K562 (cell line): ENCODE data around the gene LTBP1. TPM values are rescaled to one million over a fixed set of nuclear protein-coding genes. Genes with fewer than 3 reads are reported as not detected.

Experiments used
- ATAC-seq: fragments of 200-7000 bp; cut with Tn5 transposase; 3 replicates; pipeline ENCODE4 v1.9.1; 2020; ENCODE audit warnings: moderate library complexity
- BruUV-seq: library from RNA; stranded (reverse); fragments of 400-500 nt; replicated peaks from 2 replicates; lab custom pipeline; 2021; lab: Mats Ljungman, UMichigan
- CTCF ChIA-PET: fragments of 300-600 bp; formaldehyde crosslinking; extraction: SDS; loops from one replicate; lab custom pipeline; 2021; ENCODE audit warnings: low intra/inter-chr PET ratio; lab: Yijun Ruan, JAX
- POLR2A ChIA-PET: fragments of 300-600, 350-650 bp; sonication (Branson Sonifier 250); formaldehyde crosslinking; extraction: SDS; loops from one replicate; lab custom pipeline; 2021; ENCODE audit warnings: antibody characterized with exemption, inconsistent platforms; lab: Yijun Ruan, JAX
- DNase-seq, 4 experiments: peaks; one replicate each; pipeline versions ENCODE4 v3.0.0 to v3.0.0-alpha.2; 2011 to 2018; ENCODE audit warnings: low spot score in 3 of 4, mixed read lengths in 3 of 4; ENCODE audit errors: extremely low read depth in 1 of 4
- FAIRE-seq: peaks from 2 replicates; lab custom pipeline; 2011; peaks lifted over from hg19 to GRCh38; lab: Jason Lieb, UNC
- H2AFZ ChIP-seq: 2 replicates; pipeline ENCODE4 v1.6.0; 2011; ENCODE audit warnings: low read depth, low read length, control low read depth, inconsistent platforms
- H3K27ac ChIP-seq: fragments of 200-600 bp; 3 replicates; pipeline ENCODE4 v1.8.0; 2011; ENCODE audit warnings: low read depth, mild to moderate bottlenecking, control low read depth, inconsistent platforms, low read length, moderate library complexity, mixed read lengths; ENCODE audit errors: extremely low read depth
- H3K27me3 ChIP-seq, 2 experiments: fragments of 300-600 bp in 1 of 2; 2 replicates in 1 of 2; 3 replicates in 1 of 2; pipeline versions ENCODE4 v1.6.0 to v1.8.0; 2011; ENCODE audit warnings: inconsistent platforms in 2 of 2, low read length in 2 of 2, mild to moderate bottlenecking in 1 of 2, mixed read lengths in 1 of 2, moderate library complexity in 1 of 2; ENCODE audit not compliant: control insufficient read depth in 2 of 2, insufficient read depth in 2 of 2
- H3K36me3 ChIP-seq: fragments of 300-600 bp; 3 replicates; pipeline ENCODE4 v1.8.0; 2011; ENCODE audit warnings: mild to moderate bottlenecking, low read length, inconsistent platforms; ENCODE audit not compliant: control insufficient read depth, insufficient read depth
- H3K4me1 ChIP-seq, 2 experiments: fragments of 200-600 bp in 1 of 2; replicated peaks in 1 of 2; 2 replicates in 1 of 2; 3 replicates in 1 of 2; pipeline versions ENCODE4 v1.5.1 to v1.8.0; 2011; ENCODE audit warnings: inconsistent platforms in 2 of 2, low read length in 2 of 2, mild to moderate bottlenecking in 1 of 2, mixed read lengths in 1 of 2, moderate library complexity in 1 of 2; ENCODE audit not compliant: control insufficient read depth in 2 of 2, insufficient read depth in 2 of 2
- H3K4me2 ChIP-seq: 2 replicates; pipeline ENCODE4 v1.6.1; 2011; ENCODE audit warnings: low read length, control low read depth, inconsistent platforms, mixed read lengths; ENCODE audit not compliant: insufficient read depth
- H3K4me3 ChIP-seq: fragments of 200-600 bp; sonication (generic), shearing (Covaris generic); 2 replicates; pipeline ENCODE4 v1.5.1; 2016; ENCODE audit warnings: control low read depth, inconsistent platforms
- H3K79me2 ChIP-seq: fragments of 200-600 bp; 3 replicates; pipeline ENCODE4 v1.8.0; 2011; ENCODE audit warnings: low read length, inconsistent platforms; ENCODE audit not compliant: control insufficient read depth, insufficient read depth
- H3K9ac ChIP-seq, 2 experiments: 2 replicates each; pipeline versions ENCODE4 v1.6.0 to v1.6.1; 2011; ENCODE audit warnings: low read depth in 2 of 2, low read length in 2 of 2, control low read depth in 1 of 2, inconsistent platforms in 1 of 2, mild to moderate bottlenecking in 1 of 2, mixed read lengths in 1 of 2; ENCODE audit not compliant: insufficient read depth in 1 of 2
- H3K9me1 ChIP-seq: one replicate; pipeline ENCODE4 v1.6.0; 2011; ENCODE audit warnings: inconsistent platforms, mild to moderate bottlenecking, low read length, moderate library complexity; ENCODE audit not compliant: control insufficient read depth, insufficient read depth
- H3K9me3 ChIP-seq: replicated peaks from 2 replicates; pipeline ENCODE4 v1.5.1; 2011; ENCODE audit warnings: low read depth, low read length, inconsistent platforms; ENCODE audit not compliant: control insufficient read depth, insufficient read depth
- H4K20me1 ChIP-seq: replicated peaks from 2 replicates; pipeline ENCODE4 v1.6.1; 2011; ENCODE audit warnings: low read length, inconsistent platforms, mixed read lengths; ENCODE audit not compliant: control insufficient read depth, insufficient read depth
- ATF1 ChIP-seq, 2 experiments: fragments of 450-650 bp in 1 of 2; IDR thresholded peaks; 2 replicates each; pipeline ENCODE4 v1.6.1; 2016; ENCODE audit warnings: missing compliant biosample characterization in 1 of 2, missing genetic modification characterization in 1 of 2
- ETV1 ChIP-seq: fragments of 450-650 bp; conservative IDR thresholded peaks from 2 replicates; pipeline ENCODE4 v1.6.1; 2016; ENCODE audit warnings: missing genetic modification characterization, control low read depth, low read depth, missing compliant biosample characterization
- HDAC8 ChIP-seq: fragments of 450-650 bp; IDR thresholded peaks from 2 replicates; pipeline ENCODE4 v1.6.1; 2016; ENCODE audit warnings: mild to moderate bottlenecking, missing genetic modification characterization, moderate library complexity, missing compliant biosample characterization
- JUN ChIP-seq, 2 experiments: sonication (generic) in 1 of 2; formaldehyde crosslinking in 1 of 2; IDR thresholded peaks; 2 replicates each; pipeline versions ENCODE4 v1.6.1 to v1.8.0; 2012 to 2022; ENCODE audit warnings: borderline replicate concordance in 2 of 2, mild to moderate bottlenecking in 2 of 2, improper control_type of control experiment in 1 of 2, low read depth in 1 of 2, low read length in 1 of 2, missing genetic modification reagents in 1 of 2
- KLF10 ChIP-seq: fragments of 250-450 bp; sonication (Bioruptor Pico); IDR thresholded peaks from 2 replicates; pipeline ENCODE4 v1.6.1; 2021; ENCODE audit warnings: matching md5 sums
- MEIS2 ChIP-seq: fragments of 450-650 bp; IDR thresholded peaks from 2 replicates; pipeline ENCODE4 v1.6.1; 2014; ENCODE audit warnings: mild to moderate bottlenecking; ENCODE audit not compliant: partially characterized antibody
- RNF2 ChIP-seq: sonication (generic); IDR thresholded peaks from 2 replicates; pipeline ENCODE4 v1.6.1; 2016
- STAT5B ChIP-seq: fragments of 250-450 bp; sonication (Bioruptor Pico); IDR thresholded peaks from 2 replicates; pipeline ENCODE4 v1.8.0; 2021; ENCODE audit warnings: mild to moderate bottlenecking, inconsistent platforms
- THAP7 ChIP-seq: fragments of 250-450 bp; sonication (Bioruptor Pico); IDR thresholded peaks from 2 replicates; pipeline ENCODE4 v1.5.0; 2021
- ZNF175 ChIP-seq: fragments of 200-800 bp; sonication (Bioruptor generic); IDR thresholded peaks from 2 replicates; pipeline ENCODE4 v1.6.1; 2016; ENCODE audit warnings: low read depth, mild to moderate bottlenecking, missing genetic modification characterization, missing compliant biosample characterization
- ZNF311 ChIP-seq: fragments of 250-450 bp; sonication (Bioruptor Pico); IDR thresholded peaks from 2 replicates; pipeline ENCODE4 v1.4.0; 2020; ENCODE audit warnings: mild to moderate bottlenecking, moderate library complexity
- ZNF407 ChIP-seq: fragments of 450-650 bp; IDR thresholded peaks from 2 replicates; pipeline ENCODE4 v1.6.1; 2016; ENCODE audit warnings: low read depth
- WGBS: fragments of 100-300 bp; shearing (Covaris generic); methylation state at CpG from one replicate; pipeline ENCODE4 v1.1.6; 2016; ENCODE audit warnings: low coverage, mixed read lengths; ENCODE audit not compliant: insufficient coverage; ENCODE audit errors: missing lambda C conversion rate; 5-methylcytosine and 5-hydroxymethylcytosine counted together
- in situ Hi-C: fragments of 300-500 bp; cut with MboI; formaldehyde crosslinking; loops from 4 replicates; pipeline ENCODE4 v1.15.0; 2018; ENCODE audit warnings: inconsistent platforms, mixed read lengths
- intact Hi-C: fragments of 100-400 bp; cut with micrococcal nuclease; formaldehyde crosslinking; loops from 2 replicates; pipeline ENCODE4 v1.14.2; 2022
- polyA plus RNA-seq, 8 experiments: library from polyadenylated mRNA; depleted of rRNA in 4 of 8; stranded (reverse) in 5 of 8; unstranded in 3 of 8; fragments of >200 nt; fragmentation: Nextera tagmentation in 2 of 8; fragmentation: Illumina TruSeq in 1 of 8; extraction: Ambion mirVana in 2 of 8; extraction: Trizol in 1 of 8; gene quantifications; 2 replicates each; pipeline versions ENCODE4 v1.2.1 to v1.2.3, GENCODE V29; 2011 to 2014; ENCODE audit warnings: inconsistent platforms in 1 of 8, missing spikeins in 1 of 8
- total RNA-seq, 7 experiments: library from RNA; depleted of rRNA in 6 of 7; stranded (reverse); fragments of >200 nt in 6 of 7; fragmentation: Illumina TruSeq in 2 of 7; extraction: Trizol in 2 of 7; gene quantifications; 2 replicates each; pipeline versions ENCODE4 v1.2.1 to v1.2.3, GENCODE V29; 2011 to 2021; ENCODE audit warnings: low replicate concordance in 1 of 7

Gene LTBP1
- total and polyA plus RNA-seq, 9 of the 15 experiments (the other 6 are each of a cell fraction or from before 2014, with no cell fraction given): 3.6 to 16.4 (median 8.5) TPM

- Histone ChIP-seq H3K9me1 (no peaks in the 10 kb centered on the region), H3K79me2 (no peaks in the 10 kb centered on the region), H3K4me2 (peak overlapping the region; percentile 35; the same call in 1 of the 2 replicates), H3K4me1 (peaks cover 0 to 6% of the 10 kb centered on the region in 2 experiments; a peak in 2 of 5 replicates), H3K27ac (no peak overlapping the region; the same call in 2 of the 3 replicates), H3K27me3 (no peaks in the 10 kb centered on the region), H3K36me3 (no peaks in the 10 kb centered on the region), H3K9ac (no peak overlapping the region), H3K4me3 (no peak overlapping the region), H3K9me3 (no peaks in the 10 kb centered on the region), H2AFZ (no peak overlapping the region), H4K20me1 (no peaks in the 10 kb centered on the region)
- no TSS peak for BruUV-seq
- ChIA-PET POLR2A (interaction anchor here (0.6 kb wide), 1 partner anchor 242 kb away, joined by 3 read pairs; no protein-coding TSS in a partner anchor), CTCF (no interaction called here)
- DNase-seq (peak; percentile 54 to 73 (median 63)), ATAC-seq (peak; percentile 91), FAIRE-seq (peak; percentile 79)
- in situ Hi-C loops: no loop called here
- intact Hi-C loops: loop anchor here (10.0 kb wide), 1 partner anchor 321 kb away; no protein-coding TSS in a partner anchor
- WGBS: 23% methylated on average over 12 of the region's 12 CpGs
- no peak for TF ChIP-seq ZNF407
- TF ChIP-seq ZNF175 (CRISPR knock-in tag): no peak
- no peak for TF ChIP-seq THAP7 (CRISPR knock-in tag)
- peak; percentile 49 for TF ChIP-seq MEIS2
- TF ChIP-seq HDAC8 (tag): no peak
- 0 out of 2 replicates have a peak, but pooled peaks have one; percentile 10 for TF ChIP-seq ZNF311 (CRISPR knock-in tag)
- TF ChIP-seq ATF1 (CRISPR knock-in tag; IDR thresholded peaks at IDR 0.05): no peak
- TF ChIP-seq ATF1 (tag; IDR thresholded peaks at IDR 0.05): peak; percentile 49
- peak; percentile 82 for TF ChIP-seq ETV1 (tag)
- no peak for TF ChIP-seq STAT5B
- peak; percentile 96 for TF ChIP-seq JUN (IDR thresholded peaks at IDR 0.05; ENCODE audit: borderline replicate concordance, low read depth, low read length)
- peak; percentile 25; the same call in 1 of the 2 replicates for TF ChIP-seq JUN (CRISPR knock-in tag; IDR thresholded peaks at IDR 0.05; ENCODE audit: borderline replicate concordance)
- peak; percentile 26; the same call in 1 of the 2 replicates for TF ChIP-seq RNF2
- no peak for TF ChIP-seq KLF10 (CRISPR knock-in tag)
These were observed 329.1 kb downstream of the LTBP1 start for GRCh38 chr2:33275689-33276444.
